CD4-positive, alpha-beta T cell treated with Interleukin-6 at 100 ng/mL for 8 hours (primary cell): ENCODE measurements around the gene IGFBP1.

Experiments used
- DNase-seq: peaks from one replicate; pipeline ENCODE4 v3.0.0-alpha.2; 2020; ENCODE audit warnings: mixed read lengths, low spot score

Gene IGFBP1

DNA sequence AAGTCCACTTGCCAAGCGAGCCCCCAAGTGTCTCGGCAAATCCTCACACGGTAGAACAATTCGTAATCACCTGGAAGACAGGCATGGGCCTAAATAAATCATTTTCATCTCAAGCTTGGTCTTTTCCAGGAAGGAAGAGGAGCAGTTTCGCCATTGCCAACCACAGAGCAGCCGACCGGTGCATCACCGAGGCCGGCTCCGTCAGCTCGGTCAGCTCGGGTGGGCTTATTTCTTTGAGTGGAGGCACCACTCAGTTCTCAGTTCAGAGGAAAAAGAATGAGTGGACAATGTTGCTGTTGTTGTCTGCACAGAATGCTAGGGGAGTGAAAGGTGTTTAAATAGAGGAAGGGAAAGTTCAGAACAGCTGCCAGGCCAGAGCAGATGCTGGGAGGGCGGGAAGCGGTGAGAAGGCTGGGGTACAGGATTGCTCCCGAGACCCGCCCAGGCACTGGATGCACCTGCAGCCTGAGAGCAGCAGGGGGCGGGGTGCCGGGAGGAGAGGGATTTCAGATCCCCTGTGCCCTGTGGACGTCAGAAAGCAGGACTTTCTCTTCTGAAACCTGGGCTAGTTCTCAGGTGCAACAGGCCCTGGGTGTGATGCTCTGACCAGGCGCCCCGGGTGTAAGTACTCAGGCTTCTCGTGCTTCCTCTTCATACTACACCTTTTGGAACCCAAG lies 50.5 kb downstream of the IGFBP1 start:
- DNase-seq = no peak

DNA sequence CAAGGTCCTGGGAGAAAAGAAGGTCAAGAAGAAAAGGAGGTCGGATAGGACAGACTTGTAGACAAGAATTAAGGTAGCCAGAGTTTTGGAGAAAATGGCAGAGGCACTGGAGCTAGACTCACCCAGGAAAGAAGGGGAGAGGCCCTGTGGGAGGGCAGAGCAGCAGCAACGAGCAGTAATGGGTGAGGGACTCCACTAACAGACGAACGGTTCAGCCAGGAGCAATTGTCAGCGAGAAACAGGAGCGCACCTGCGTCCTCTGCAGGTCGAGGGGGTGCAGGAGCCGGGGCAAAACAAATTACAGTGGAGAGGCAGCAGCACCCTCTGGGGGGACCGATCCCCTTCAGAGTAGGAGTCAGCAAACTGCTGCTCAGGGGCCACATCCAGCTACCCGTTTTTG lies 51.3 kb downstream of the IGFBP1 start:
- DNase-seq = no peak

DNA sequence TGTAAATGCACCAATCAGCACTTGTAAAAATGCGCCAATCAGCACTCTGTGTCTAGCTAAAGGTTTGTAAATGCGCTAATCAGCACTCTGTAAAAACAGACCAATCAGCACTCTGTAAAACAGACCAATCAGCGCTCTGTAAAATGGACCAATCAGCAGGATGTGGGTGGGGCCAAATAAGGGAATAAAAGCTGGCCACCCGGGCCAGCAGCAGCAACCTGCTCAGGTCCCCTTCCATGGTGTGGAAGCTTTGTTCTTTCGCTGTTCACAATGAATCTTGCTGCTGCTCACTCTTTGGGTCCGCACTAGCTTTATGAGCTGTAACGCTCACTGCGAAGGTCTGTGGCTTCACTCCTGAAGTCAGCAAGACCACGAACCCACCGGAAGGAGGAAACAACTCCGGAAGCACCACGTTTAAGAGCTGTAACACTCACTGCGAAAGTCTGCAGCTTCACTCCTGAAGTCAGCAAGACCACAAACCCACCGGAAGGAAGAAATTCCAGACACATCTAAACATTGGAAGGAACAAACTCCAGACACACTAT lies 52.0 kb downstream of the IGFBP1 start:
- peak; percentile 22 for DNase-seq

- no peak for DNase-seq
Observed at GRCh38 chr7:45940939-45941338, 52.7 kb downstream of the IGFBP1 start.
